Adrenal gland (tissue), 12 donors: ENCODE data around the gene TNS1. TPM values are rescaled to one million over a fixed set of nuclear protein-coding genes. Genes with fewer than 3 reads are reported as not detected.

Source experiments
- DNase-seq, 7 donors: peaks; one replicate each; pipeline ENCODE4 v3.0.0-alpha.2; 2019 to 2020
- H3K27ac ChIP-seq, 5 donors: fragments of 200-600 bp; sonication (generic) in 4 of 5; 1 replicate in 3 of 5; 2 replicates in 2 of 5; pipeline versions ENCODE4 v1.5.1 to v1.8.0; 2016 to 2020; ENCODE audit warnings: mild to moderate bottlenecking in 1 of 5
- H3K27me3 ChIP-seq: fragments of 200-600 bp; 2 replicates; pipeline ENCODE4 v1.8.0; 2021
- H3K36me3 ChIP-seq, 2 donors: fragments of 200-600 bp; replicated peaks in 1 of 2; 1 replicate in 1 of 2; 2 replicates in 1 of 2; pipeline versions ENCODE4 v1.5.1 to v1.8.0; 2018 to 2022
- H3K4me1 ChIP-seq, 2 donors: fragments of 200-600 bp; replicated peaks in 1 of 2; 1 replicate in 1 of 2; 2 replicates in 1 of 2; pipeline versions ENCODE4 v1.5.1 to v1.8.0; 2018 to 2021
- H3K4me3 ChIP-seq, 4 donors: fragments of 200-600 bp; sonication (generic) in 3 of 4; one replicate each; pipeline ENCODE4 v1.5.1; 2016 to 2018
- H3K9me3 ChIP-seq, 3 donors: fragments of 200-600 bp; sonication (generic) in 1 of 3; replicated peaks in 1 of 3; 1 replicate in 2 of 3; 2 replicates in 1 of 3; pipeline versions ENCODE4 v1.5.1 to v1.8.0; 2016 to 2021
- CTCF ChIP-seq, 6 experiments: fragments of 450-650 bp in 4 of 6; fragments of 200-600 bp in 2 of 6; sonication (generic) in 1 of 6; IDR thresholded peaks; 1 replicate in 5 of 6; 2 replicates in 1 of 6; pipeline versions ENCODE4 v1.5.1 to v1.8.0; 2016 to 2021; ENCODE audit warnings: antibody characterized with exemption in 6 of 6, mild to moderate bottlenecking in 2 of 6, moderate library complexity in 1 of 6
- POLR2A ChIP-seq, 2 donors: fragments of 450-650 bp; IDR thresholded peaks; one replicate each; pipeline ENCODE4 v1.6.1; 2017; ENCODE audit warnings: antibody characterized with exemption in 2 of 2, mild to moderate bottlenecking in 2 of 2, moderate library complexity in 1 of 2
- WGBS, 4 donors: extraction: QIAGEN DNeasy Blood & Tissue Kit in 2 of 4; methylation state at CpG; one replicate each; pipeline versions ENCODE4 v1.1.5 to v1.1.7; 2013 to 2017; 5-methylcytosine and 5-hydroxymethylcytosine counted together
- intact Hi-C, 2 donors: fragments of 100-400 bp; cut with DNase I; formaldehyde crosslinking; loops; one replicate each; pipeline versions ENCODE4 v1.14.1 to v1.15.0; 2022 to 2023
- polyA plus RNA-seq, 3 donors: library from polyadenylated mRNA; stranded (reverse); fragments of 200-250 nt in 2 of 3; fragments of 350-450 nt in 1 of 3; fragmentation: Illumina TruSeq in 1 of 3; extraction: RNeasy Lipid Tissue Mini Kit (QIAGEN cat#74804) in 1 of 3; gene quantifications; one replicate each; pipeline ENCODE4 v1.2.3, GENCODE V29; 2013 to 2014
- total RNA-seq, 9 donors: library from RNA; depleted of rRNA in 4 of 9; stranded (reverse); fragments of >200 nt in 4 of 9; fragments of 120-200 nt in 1 of 9; fragmentation: NEBNext Ultra II Directional in 1 of 9; extraction: Animal tissue kit (Norgen Biotek cat#: 25700) in 1 of 9; gene quantifications; one replicate each; pipeline versions ENCODE4 v1.1.0 to v1.2.4, GENCODE V29; 2013 to 2023
- donor health status: healthy with polysubstance abuse.
- donor health status: Bipolar disorder and iron deficiency.
- donor health status: DM: yes; HTN: yes; CAD: no.
- donor health status: DM: no; HTN: no; CAD: no.
- donor health status: DM: no; HTN: no; CAD: no.
- donor health status: DM: yes; HTN: yes; CAD: no.

The TNS1 gene
- total and polyA plus RNA-seq, 12 donors: 34.1 to 341 (median 252) TPM

DNA sequence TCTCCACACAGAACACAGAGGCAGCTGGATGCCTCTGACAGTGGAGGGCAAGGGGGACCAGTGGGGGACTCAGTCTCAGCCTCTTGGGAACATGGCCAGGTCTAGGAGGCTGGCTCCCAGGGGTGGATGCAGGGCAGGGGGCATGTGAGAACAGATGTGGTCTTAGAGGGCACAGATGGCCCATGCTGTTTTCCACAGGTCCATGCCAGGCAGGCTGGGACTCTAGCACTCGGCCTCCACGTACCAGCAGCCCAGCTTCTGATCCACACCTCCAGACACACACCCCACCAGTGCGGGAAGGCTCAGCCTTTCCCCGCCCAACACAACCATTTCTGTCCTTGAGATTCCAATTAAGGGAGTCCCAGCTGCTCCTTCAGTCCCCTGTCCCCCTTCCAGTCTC lies 42.4 kb downstream of the TNS1 start:
- WGBS, 4 donors: 59 to 75% (median 74%) methylated on average over 4 of the region's 4 CpGs
- no peaks in the 10 kb centered on the region for H3K9me3 ChIP-seq
- H3K4me3 ChIP-seq: no peak overlapping the region
- peak overlapping the region in 2 of 5 donors; percentile 28 to 57 for H3K27ac ChIP-seq
- intact Hi-C loops: no loop called here
- H3K27me3 ChIP-seq: no peaks in the 10 kb centered on the region
- TF ChIP-seq POLR2A (IDR thresholded peaks at IDR 0.05) (no peak), CTCF (IDR thresholded peaks at IDR 0.05) (no peak)
- peak in 2 of 7 donors; percentile 11 to 17 for DNase-seq
- H3K36me3 ChIP-seq: no peaks in the 10 kb centered on the region
- peaks cover 31 to 57% of the 10 kb centered on the region in 2 donors for H3K4me1 ChIP-seq

GRCh38 chr2:217959723-217960122 lies 43.1 kb downstream of the TNS1 start:
- Histone ChIP-seq H3K4me3 (no peak overlapping the region), H3K27ac (peak overlapping the region in 2 of 5 donors; percentile 28 to 57), H3K27me3 (no peaks in the 10 kb centered on the region), H3K4me1 (peaks cover 28 to 57% of the 10 kb centered on the region in 2 donors), H3K9me3 (no peaks in the 10 kb centered on the region), H3K36me3 (no peaks in the 10 kb centered on the region)
- intact Hi-C loops: no loop called here
- peak in 2 of 7 donors; percentile 3 to 8 for DNase-seq
- WGBS, 4 donors: 62 to 88% (median 80%) methylated on average over 7 to 8 of the region's 8 CpGs
- TF ChIP-seq CTCF (IDR thresholded peaks at IDR 0.05) (no peak), POLR2A (IDR thresholded peaks at IDR 0.05) (no peak)

DNA sequence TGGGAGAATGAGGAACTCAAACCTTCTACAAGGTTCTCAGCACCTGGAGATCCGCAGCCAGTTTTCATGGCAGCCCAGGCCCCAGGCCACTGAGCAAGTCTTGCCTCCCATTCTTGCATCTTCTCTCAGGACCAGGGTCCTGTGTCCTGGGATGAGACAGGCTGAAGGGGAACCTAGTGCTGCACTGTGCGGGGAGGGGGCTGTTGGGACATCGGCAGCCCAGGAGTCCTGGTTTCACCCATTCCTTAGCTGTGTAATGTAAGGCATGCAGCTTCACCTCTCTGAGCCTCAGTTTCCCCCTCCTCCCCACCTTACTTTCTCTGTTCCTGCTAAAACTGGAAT lies 43.9 kb downstream of the TNS1 start:
- WGBS, 4 donors: 92 to 100% (median 97%) methylated on average over 3 of the region's 3 CpGs
- intact Hi-C loops: no loop called here
- no peak for TF ChIP-seq CTCF (IDR thresholded peaks at IDR 0.05)
- TF ChIP-seq POLR2A (IDR thresholded peaks at IDR 0.05): no peak
- no peak overlapping the region for H3K27ac ChIP-seq
- H3K4me1 ChIP-seq: peaks cover 32 to 57% of the 10 kb centered on the region in 2 donors
- H3K36me3 ChIP-seq: no peaks in the 10 kb centered on the region
- DNase-seq: peak in 1 of 7 donors; percentile 10
- no peaks in the 10 kb centered on the region for H3K9me3 ChIP-seq
- H3K4me3 ChIP-seq: no peak overlapping the region
- no peaks in the 10 kb centered on the region for H3K27me3 ChIP-seq

DNA sequence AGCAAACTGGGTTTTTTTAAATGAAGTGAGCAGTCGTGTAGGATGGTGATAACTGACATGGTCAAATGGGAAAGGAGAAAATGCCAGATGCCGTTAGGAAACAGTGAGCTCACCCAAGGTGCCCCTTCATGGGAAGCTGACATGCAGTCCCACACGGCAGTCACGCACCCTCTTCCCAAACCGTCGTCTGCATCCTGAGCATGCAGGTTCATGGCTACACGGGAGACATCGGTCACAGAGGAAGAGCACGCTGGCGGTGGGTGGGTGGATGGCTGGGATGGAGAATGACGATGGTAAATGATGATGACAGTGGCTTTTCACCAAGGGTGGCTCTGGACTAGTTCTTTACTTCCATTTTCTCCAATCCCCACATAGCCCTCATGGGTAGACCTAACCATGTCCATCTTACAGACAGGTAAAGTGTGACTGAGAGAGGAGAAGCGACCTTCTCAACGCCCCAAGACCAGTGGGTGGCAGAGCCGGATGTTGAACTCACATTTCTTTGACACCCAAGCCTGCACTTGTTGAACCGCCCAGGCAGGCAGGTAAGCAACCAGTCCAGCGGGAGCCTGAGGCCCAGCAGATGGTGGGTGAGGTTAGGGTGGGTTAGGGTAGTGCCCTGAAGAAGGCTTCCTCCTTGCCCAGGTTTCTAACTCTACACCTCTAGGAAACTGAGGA lies 44.5 kb downstream of the TNS1 start:
- Histone ChIP-seq H3K4me1 (peaks cover 34 to 59% of the 10 kb centered on the region in 2 donors), H3K27ac (no peak overlapping the region), H3K36me3 (no peaks in the 10 kb centered on the region), H3K27me3 (no peaks in the 10 kb centered on the region), H3K9me3 (no peaks in the 10 kb centered on the region), H3K4me3 (no peak overlapping the region)
- no peak for TF ChIP-seq CTCF (IDR thresholded peaks at IDR 0.05)
- no peak for TF ChIP-seq POLR2A (IDR thresholded peaks at IDR 0.05)
- 89 to 94% (median 92%) methylated on average over 16 of the region's 16 CpGs for WGBS, 4 donors
- intact Hi-C loops: no loop called here
- peak in 2 of 7 donors; percentile 5 to 10 for DNase-seq
